Sigmoid colon (tissue), 4 donors: ENCODE results near the gene OR11A1.

Source experiments
- EP300 ChIP-seq, 4 donors: sonication (generic); formaldehyde crosslinking; IDR thresholded peaks; one replicate each; pipeline ENCODE4 v1.6.1; 2017; ENCODE audit warnings: antibody characterized with exemption in 4 of 4
- POLR2A ChIP-seq, 2 donors: fragments of 450-650 bp; IDR thresholded peaks; one replicate each; pipeline ENCODE4 v1.6.1; 2016; ENCODE audit warnings: antibody characterized with exemption in 2 of 2, mild to moderate bottlenecking in 2 of 2, moderate library complexity in 2 of 2
- POLR2AphosphoS5 ChIP-seq, 4 donors: sonication (generic); formaldehyde crosslinking; IDR thresholded peaks; one replicate each; pipeline ENCODE4 v1.6.1; 2017; ENCODE audit warnings: antibody characterized with exemption in 4 of 4
- TF ChIP-seq, protein P1 (sequence below), 4 experiments: fragments of 450-650 bp in 3 of 4; fragments of 200-600 bp in 1 of 4; IDR thresholded peaks; one replicate each; pipeline ENCODE4 v1.5.1; 2016 to 2019; ENCODE audit warnings: antibody characterized with exemption in 4 of 4, mild to moderate bottlenecking in 3 of 4, moderate library complexity in 2 of 4

DNA sequence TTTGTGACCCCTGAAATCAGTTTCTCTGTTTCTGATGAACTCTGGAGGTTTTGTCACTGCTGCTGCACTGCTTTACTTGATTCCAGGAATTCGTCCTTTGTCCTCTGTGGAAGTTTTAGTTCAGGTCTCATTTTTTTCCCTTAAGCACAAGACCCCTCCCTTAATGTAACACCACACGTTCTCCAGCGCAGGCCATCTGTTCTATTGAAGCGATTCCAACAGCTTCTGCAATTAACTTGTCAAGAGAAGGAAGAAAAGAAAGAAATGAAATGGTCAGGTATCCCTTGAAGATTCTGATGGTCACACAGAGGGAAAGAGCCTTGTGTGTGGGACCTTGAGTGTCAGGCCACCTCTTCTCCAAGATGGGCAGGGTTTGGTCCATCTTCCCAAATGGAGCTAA is 38.7 kb upstream of the OR11A1 start:
- TF ChIP-seq, protein P1, sequence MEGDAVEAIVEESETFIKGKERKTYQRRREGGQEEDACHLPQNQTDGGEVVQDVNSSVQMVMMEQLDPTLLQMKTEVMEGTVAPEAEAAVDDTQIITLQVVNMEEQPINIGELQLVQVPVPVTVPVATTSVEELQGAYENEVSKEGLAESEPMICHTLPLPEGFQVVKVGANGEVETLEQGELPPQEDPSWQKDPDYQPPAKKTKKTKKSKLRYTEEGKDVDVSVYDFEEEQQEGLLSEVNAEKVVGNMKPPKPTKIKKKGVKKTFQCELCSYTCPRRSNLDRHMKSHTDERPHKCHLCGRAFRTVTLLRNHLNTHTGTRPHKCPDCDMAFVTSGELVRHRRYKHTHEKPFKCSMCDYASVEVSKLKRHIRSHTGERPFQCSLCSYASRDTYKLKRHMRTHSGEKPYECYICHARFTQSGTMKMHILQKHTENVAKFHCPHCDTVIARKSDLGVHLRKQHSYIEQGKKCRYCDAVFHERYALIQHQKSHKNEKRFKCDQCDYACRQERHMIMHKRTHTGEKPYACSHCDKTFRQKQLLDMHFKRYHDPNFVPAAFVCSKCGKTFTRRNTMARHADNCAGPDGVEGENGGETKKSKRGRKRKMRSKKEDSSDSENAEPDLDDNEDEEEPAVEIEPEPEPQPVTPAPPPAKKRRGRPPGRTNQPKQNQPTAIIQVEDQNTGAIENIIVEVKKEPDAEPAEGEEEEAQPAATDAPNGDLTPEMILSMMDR (IDR thresholded peaks at IDR 0.05): no peak
- TF ChIP-seq POLR2A (IDR thresholded peaks at IDR 0.05) (no peak), POLR2AphosphoS5 (IDR thresholded peaks at IDR 0.05) (no peak), EP300 (IDR thresholded peaks at IDR 0.05) (no peak)
